NCI-H2029 (cell line): Measurements from ENCODE around the gene HAUS1.
A peak's percentile ranks its signal among the peaks of the same experiment; 100 is the strongest.

Experiments used
- DNase-seq: peaks from one replicate; lab custom pipeline; 2025; lab: John Stamatoyannopoulos, UW

HAUS1 gene, protein sequence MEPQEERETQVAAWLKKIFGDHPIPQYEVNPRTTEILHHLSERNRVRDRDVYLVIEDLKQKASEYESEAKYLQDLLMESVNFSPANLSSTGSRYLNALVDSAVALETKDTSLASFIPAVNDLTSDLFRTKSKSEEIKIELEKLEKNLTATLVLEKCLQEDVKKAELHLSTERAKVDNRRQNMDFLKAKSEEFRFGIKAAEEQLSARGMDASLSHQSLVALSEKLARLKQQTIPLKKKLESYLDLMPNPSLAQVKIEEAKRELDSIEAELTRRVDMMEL

DNA sequence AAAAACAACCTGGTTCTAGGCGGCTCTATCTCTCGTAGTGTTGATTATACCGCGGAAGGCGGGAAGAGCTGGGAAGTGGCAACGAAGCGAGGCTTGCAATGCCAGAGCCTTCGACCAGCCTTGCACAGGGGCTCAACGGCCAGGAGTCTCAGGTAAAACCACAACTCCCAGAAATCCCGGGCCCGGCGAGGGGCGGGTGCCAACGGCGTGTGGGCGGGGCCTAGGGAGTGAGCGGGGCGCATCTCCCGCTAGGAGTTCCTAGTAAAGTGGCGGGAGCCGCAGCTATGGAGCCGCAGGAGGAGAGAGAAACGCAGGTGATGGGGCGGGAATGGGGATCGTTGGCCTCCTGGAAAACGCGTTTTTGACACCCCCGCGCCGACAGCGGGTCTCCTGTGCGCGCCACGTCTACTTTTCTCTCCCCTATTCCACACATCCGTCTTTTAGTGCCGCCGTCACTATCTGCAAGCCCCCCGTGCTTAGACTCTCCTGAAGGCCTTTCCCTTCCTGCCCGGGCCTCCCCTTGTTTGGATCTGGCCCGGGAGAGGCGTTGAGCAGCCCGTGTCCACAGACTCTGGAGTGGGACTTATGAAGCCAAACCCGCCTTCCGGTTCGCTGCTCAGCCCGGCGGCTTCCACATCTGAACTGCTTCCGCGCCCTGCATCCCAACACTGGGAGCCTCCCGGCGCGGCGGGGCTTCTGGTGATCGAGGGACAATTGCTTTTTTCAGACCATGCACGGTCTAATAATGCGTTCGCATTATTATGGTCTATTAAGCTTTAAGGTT lies at the start of gene HAUS1:
TSS of gene HAUS1 (plus strand) at position 258 of the 784 bp plus-strand sequence. CDS start at position 285, 27 bp downstream.
- peak; percentile 90 for DNase-seq

DNA sequence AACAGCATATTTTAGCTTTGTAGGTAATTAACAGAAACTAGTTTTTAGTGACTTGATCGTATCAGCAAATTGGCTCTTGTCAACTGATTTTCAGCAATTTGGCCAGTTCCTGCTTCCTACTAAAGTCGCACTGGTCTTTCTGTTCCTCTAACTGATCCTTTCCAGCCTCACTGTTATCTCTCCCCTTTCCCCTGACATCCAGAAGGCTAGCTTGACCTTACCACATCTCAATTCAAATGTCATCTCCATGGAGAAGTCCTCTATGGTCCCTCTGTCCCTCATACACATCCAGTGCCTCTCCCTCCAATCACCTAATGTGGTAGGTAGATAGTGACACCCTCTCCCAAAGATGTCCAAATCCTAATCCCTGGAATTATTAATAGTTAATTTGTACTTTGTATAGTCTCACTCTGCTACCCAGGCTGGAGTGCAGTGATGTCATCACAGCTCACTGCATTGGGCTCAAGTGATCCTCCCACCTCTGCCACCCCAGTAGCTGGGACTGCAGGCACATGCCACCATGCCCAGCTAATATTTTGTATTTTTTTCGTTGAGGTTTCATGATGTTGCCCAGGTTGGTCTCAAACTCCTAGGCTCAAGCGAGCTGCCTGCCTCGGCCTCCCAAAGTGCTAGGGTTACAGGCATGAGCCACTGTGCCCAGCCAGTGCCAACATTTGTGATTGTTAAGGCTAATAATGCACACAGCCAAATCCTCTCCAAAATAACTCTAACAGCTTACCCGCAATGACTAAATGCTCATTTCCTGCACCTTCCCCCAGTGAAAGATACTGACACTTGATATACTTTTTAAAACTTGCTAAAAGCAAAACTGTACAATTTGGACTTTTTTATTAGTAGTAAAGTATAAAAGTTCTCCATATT lies 49.0 kb upstream of the HAUS1 start:
- DNase-seq: no peak

DNA sequence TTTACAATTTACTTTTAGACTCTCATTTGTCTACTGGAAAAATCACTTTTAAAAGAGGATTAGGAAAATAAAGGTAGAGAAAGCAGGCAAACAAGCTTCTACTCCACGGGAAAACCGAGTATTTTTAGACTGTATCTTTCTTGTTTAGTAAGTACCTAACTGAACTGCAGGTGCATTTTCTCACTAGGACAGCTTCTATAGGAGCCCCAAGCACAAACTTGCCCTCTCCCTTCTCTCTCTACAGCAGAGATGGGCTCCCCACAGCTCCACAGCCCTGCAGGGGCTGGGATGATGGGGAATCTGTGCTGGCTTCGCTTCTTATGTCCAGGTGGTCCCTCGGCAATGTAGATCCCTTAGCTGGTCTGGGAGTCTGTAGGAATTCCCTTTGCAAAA lies 48.4 kb upstream of the HAUS1 start:
- DNase-seq: no peak

DNA sequence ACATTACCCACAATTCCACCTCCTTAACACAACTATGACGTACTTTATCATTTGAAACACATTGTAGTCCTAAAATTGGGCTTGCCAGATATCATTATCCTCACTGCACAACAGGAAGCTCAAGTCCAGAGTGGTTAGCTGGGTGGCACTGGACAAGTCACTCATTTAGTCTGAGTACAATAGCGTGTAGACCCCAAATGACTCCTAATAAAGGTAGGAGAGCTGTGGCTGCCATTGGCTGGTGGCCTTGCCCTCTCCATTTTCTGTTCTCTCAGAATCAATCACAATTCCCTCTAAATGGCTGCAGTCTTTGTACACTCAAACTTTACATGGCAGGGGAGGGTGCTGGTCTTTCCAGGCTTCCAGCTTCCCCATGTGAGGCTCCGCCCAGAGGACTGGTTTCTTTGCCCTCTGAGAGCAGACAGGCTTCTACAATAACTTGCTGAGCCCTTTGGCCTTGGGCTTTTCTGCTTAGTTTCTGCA lies 43.8 kb upstream of the HAUS1 start:
- no peak for DNase-seq

DNA sequence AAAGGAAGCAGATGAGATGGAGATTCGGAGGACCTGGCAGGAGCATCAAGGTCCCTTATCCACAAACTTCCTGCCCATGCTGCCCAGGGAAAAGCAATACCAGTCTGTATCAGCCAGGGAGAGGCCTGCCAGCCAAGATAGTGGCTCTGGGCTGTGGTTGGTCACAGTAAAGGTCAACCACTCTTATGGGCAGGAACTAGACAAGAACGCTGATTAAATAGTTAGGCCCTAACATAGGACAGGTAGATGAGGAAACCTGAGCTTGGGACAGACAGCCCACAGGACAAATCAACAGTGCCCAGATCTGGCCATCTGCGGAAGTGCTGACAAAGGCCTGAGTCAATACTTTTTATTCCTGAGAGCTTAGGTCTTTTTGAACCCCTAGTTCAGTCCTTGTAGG lies 42.8 kb upstream of the HAUS1 start:
- DNase-seq: no peak

DNA sequence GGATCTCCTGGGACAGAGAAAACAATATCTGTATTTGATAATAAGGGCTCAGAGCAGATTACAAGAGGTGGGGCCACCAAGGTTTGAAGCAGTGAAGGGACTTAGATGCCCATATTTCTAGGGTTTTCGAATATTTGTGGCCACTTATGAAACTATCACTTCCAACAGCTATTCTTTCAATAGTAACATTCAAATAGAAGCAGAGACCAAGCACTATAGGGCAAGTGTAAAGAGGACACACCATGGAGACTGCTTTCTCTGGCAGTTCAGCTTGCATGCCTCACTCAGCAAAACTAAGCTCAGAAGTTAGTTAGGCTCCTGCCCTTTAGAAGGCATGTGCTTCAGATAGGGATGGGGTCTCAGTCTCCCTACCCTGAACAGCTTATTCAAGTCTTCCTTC lies 42.4 kb upstream of the HAUS1 start:
- DNase-seq: no peak

DNA sequence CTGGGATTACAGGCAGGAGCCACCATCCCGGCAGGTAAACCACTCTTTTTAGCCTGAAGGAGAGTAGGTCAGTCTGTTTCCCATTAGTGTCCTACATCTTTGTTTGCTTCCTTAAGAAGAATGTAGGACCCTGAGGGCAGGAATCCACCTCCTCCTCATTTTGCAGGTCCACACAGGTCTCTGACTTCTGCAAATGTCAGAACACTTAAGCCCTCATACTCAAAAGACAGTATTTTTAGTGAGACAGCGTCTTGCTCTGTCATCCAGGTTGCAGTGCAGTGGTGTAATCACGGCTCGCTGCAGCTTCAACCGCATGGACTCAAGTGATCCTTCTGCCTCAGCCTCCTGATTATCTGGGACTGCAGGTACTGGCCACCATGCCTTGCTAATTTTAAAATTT lies 41.4 kb upstream of the HAUS1 start:
- DNase-seq: no peak

DNA sequence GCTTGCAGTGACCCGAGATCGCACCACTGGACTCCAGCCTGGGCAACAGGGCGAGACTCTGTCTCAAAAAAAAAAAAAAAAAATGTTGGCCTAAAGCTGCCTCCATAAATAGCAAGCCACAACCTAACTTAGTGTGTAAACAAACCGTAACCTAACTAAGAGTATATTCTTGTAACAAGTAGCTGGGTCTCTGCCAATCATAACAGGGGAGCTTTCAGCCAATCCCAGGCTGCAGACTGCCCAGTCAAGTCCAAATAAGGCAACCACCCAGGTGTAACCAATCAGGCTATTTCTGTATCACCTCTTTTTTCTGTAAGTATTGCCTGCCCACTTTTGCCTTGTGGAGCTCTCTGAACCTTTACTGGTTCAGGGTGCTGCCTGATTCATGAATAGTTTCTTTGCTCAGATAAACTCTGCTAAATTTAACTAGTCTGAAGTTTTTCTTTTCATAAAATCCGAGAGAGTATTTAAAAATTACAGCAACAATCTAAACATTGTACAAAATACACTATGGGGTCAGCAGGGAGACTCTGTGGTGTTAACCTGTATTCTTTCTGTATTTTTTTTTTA lies 36.7 kb upstream of the HAUS1 start:
- peak; percentile 71 for DNase-seq

DNA sequence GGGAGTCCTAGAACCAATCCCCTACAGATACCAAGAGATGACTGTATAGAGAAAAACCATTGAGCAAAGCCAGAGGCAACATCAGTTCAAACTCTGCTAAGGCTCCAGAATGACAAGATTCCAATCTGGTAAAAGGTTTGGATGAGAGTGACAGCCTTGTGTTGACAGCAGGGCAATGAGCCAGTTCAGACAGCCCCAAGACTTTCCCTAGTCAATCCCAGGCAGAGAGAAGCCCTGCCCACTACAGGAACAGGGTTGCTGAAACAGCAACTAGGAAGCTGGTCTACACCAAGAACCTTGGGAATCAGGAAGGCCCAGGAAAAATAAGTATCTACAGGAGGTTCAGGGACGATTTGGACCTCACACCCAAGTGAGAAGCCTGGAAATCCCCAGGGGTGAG lies 35.4 kb upstream of the HAUS1 start:
- no peak for DNase-seq

DNA sequence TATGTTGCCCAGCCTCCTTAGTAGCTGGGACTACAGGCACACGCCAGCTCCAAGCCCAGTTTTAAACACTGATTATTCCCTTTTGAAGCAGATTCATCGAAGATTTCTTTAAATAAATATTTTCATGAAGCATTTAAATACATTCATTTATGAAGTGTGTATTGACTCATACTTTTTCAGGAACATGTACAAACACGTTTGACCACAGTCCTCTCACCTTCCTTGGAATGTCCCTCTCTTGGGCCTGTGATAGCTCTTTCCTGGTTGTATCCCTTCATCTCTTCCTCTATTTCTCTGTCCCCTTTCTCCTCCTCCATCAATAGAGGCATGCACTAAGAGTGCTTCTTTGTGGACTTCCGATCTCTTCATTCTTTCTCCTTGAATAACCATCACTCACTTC lies 34.7 kb upstream of the HAUS1 start:
- DNase-seq: no peak

DNA sequence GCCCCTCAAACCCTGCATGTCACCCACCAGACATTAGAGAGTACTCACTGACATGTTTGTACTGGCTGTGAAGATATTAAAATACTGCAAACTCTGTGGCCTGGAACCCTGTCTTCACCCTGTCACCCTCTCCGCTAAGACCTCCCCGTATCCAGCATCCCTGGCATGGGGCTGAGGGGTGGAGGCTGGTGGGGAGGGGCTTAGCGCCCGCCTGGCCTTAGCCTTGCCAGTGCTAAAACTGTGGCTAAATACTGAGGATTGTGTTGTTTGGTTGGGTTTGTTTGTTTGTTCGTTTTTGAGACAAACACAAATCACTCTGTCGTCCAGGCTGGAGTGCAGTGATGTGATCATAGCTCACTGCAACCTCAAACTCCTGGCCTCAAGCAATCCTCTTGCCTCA lies 34.0 kb upstream of the HAUS1 start:
- no peak for DNase-seq

DNA sequence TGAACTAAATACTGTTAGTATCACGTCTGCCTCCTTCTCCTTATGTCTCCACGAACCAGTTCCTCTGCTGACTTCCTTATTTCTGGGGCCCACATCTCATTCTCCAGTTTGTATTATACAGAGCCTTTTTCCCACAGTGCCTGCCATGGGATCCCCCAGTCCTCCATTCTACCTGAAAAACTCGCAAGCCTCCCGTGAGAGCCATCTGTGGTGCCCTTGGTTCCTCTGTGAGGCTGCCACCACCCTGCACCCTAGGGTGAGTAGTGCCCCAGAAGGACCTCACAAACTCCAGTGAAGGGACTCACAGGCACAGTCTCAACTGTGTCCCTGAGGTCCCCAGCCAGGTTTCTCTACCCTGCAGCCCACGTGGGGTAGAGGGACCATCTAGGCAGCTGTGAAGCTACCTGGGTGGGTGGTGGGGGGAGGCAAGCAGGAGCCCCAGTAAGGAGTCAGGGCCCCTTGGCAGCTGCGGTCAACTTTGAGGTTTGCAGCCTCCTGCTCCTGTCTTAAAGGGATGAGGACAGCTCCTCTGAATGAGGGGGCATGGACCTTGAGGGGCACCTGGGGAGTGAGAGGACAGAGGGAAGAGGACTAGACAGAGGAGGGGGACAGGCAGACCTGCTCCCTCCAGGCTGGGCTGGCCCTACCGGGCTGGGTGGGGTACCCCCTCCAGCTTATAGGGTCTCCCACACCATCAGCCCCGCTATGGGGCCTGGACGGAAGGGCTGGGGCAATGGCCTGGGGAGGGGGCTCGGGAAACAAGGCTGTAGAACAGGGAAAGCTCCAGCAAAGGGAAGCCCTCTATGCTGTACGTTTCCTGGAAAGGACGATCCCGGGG lies 33.2 kb upstream of the HAUS1 start:
- DNase-seq: no peak

DNA sequence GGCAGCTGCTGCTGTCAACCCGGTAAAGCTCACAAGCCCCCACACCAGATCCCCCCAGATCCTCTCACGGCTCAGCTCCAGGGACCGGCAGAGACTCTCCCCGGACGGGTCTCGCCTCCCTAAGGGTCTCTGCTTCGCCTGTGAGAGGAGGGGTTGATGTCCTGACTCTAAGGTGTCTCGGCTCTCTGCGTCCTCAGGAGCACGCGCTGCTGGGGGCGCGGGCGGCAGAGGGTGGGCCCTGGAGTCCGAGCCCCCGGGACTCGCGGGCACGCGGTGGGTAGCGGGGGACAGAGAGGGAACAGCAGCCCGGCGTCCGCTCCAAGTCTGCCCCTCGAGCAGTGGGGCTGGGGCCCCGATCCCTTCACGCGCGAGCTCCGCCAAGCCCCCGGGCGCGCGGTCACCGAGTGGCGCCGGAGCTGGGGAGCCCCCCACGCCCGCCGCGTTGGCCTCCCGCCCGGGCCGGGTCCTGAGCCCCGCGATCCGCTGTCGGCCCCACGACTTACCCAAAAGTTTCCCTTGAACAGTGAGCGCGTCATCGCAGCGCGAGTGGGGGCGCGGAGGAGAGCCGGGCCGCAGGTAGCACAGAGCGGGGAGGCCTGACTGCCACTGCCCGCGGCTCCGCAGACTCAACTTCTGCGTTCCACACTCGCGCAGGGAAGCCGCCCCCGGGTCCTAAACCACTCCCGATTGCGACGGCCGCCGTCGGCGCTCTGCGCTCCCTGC lies 32.4 kb upstream of the HAUS1 start, which contains the start of gene PSTPIP2:
TSS of gene PSTPIP2 (minus strand) at position 608 of the 723 bp plus-strand sequence. CDS start at position 536, 72 bp downstream.
- no peak for DNase-seq

DNA sequence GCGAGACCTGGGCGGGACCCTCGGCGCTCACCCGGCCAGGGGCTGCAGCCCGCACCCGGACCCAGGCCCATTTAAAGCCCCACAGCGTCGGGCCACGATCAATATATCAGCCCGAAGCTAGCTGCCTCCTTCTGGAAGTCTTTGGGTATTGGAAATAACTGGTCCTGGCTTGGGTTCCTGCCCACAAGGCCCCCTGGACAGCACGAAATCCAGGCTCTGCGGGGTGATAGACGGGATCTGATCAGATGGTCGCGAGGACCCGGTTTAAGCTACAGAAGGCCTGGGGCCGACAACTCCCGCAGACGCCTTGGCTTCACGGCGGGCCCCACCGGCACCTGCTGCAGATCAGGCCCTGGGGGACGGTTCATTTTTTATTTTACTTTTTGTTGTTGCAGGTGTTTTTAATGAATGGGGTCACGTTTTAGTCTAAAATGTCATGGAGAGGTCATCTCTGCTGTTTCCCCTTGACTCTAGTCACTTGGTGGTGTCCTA lies 31.8 kb upstream of the HAUS1 start:
- DNase-seq: no peak

DNA sequence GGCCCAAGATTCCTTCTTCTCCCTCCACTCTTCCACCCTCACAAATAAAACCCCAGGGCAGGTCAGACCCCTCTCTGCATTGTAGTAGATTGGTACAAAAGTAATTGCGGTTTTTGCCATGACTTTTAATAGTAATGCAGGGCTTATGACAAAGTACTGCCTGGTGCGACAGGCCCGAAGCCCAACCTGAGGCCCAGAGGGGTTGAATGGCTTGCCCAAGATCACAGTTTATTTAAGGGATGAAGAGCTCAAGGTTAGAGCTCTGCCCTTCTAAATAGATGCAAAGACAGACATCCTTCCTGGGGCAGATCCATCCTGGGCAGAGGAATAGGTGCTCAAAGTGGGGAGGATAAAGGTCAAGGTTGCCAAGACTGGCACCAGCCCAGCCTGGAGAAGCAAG lies 31.2 kb upstream of the HAUS1 start:
- DNase-seq: no peak

DNA sequence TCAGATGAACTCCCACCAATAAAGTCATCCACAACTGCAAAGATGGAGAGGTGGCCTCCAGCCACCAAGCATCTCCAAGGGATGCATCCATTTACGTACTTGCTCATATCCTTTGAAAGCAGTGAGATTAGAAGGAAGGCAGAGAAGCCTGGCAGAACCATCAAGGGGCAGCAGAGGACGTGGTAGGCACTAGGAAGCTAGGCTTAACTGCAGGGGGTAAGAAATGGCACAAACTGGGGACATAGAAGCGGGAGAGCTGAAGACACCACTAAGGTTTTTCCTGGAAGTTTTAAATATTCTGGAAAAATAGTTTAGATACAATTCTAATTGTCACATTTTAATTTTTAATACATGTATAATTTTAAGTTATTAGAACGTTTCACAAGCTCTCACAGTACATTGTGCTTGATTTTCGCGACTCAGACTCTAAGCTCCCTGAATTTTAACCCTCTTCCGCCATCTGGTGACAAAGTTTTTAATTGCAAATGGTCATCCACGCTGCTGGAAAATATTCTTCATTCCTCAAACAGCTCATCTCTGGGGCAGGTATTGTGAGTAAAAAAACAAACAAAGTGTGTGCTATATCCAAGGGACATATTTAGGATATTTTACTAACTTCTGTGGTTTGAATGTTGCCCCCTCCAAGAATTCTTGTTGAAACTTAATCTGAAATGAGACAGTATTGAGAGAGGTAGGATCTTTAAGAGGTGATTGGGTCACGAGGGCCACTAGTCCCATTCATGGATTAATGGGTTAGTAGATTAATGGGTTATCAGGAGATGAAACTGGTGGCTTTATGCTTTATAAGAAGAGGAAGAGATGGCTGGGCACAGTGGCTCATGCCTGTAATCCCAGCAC lies 30.5 kb upstream of the HAUS1 start:
- DNase-seq: peak; percentile 35

DNA sequence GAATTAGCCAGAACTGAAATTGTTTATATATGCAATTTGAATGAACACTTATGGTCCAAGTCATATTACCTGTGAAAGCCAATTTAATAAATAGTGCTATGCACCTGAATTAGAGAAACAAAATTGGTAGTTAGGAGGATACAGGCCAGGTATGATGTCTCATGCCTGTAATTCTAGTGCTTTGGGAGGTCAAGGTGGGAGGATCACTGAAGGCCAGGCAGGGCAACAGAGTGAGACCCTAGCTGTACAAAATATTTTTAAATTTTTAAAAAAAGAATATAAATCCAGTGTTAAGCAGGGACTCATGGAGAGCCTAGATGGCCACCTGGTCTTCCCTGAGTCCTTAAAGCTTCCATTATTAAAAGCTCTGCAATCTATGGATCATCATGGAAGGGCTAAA lies 24.8 kb upstream of the HAUS1 start:
- no peak for DNase-seq

DNA sequence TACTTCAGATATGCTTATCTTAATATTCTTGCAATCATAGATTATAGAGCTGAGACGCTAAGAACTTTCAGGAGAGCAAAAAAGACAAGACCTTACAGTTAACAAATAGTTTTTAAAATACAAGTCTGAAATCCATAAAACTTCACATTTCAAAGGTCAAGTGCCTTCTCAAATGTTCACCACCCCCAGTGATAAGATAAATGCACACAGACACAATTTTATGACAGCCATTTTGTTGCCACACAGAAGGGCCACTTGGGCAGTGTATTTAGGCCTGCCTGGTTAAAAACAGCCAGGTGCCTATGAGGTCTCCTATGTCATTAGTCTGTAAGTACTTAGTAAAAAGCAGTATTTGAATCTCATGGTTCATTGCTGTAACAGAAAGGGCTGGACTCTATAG lies 24.0 kb upstream of the HAUS1 start:
- no peak for DNase-seq

DNA sequence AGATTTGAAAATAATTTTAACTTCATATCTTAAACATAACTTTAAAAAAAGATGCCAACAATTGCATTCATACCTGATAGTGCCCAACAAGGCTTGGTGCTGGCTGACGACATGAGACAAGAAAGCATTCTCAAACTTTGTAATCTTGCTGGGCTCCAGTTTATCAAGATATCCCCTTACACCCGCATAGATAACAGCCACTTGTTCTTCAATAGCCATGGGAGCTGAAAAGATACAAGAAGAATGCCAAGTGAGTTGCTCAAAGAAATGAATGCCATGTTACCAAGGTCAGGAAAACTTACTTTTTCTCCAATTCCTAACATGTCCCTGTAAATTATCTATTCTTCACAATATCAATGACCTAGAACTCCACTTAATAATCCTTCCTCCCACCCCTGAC lies 19.8 kb upstream of the HAUS1 start:
- no peak for DNase-seq
